Sigmoid colon (tissue), 7 donors: ENCODE measurements around the gene SIK3. TPM values are rescaled to one million over a fixed set of nuclear protein-coding genes. Genes with fewer than 3 reads are reported as not detected.

ENCODE experiments used
- DNase-seq: peaks from one replicate; pipeline ENCODE4 v3.0.0-alpha.2; 2019
- H3K27ac ChIP-seq, 4 donors: fragments of 200-600 bp; sonication (generic); one replicate each; pipeline ENCODE4 v1.5.1; 2016 to 2019; ENCODE audit warnings: mild to moderate bottlenecking in 1 of 4
- H3K27me3 ChIP-seq, 3 donors: fragments of 200-600 bp; sonication (generic); one replicate each; pipeline ENCODE4 v1.5.1; 2019; ENCODE audit warnings: mild to moderate bottlenecking in 1 of 3
- H3K36me3 ChIP-seq, 4 donors: fragments of 200-600 bp; sonication (generic); one replicate each; pipeline ENCODE4 v1.5.1; 2016 to 2019
- H3K4me1 ChIP-seq, 4 donors: fragments of 200-600 bp; sonication (generic); one replicate each; pipeline ENCODE4 v1.5.1; 2017 to 2019
- H3K4me3 ChIP-seq, 4 donors: fragments of 200-600 bp; sonication (generic); one replicate each; pipeline ENCODE4 v1.5.1; 2017 to 2019; ENCODE audit warnings: mild to moderate bottlenecking in 2 of 4, moderate library complexity in 1 of 4
- H3K9me3 ChIP-seq, 4 donors: fragments of 200-600 bp in 3 of 4; sonication (generic) in 3 of 4; one replicate each; pipeline versions ENCODE4 v1.5.1 to v1.6.1; 2013 to 2019
- EP300 ChIP-seq, 4 donors: sonication (generic); formaldehyde crosslinking; IDR thresholded peaks; one replicate each; pipeline ENCODE4 v1.6.1; 2017; ENCODE audit warnings: antibody characterized with exemption in 4 of 4
- POLR2A ChIP-seq, 2 donors: fragments of 450-650 bp; IDR thresholded peaks; one replicate each; pipeline ENCODE4 v1.6.1; 2016; ENCODE audit warnings: antibody characterized with exemption in 2 of 2, mild to moderate bottlenecking in 2 of 2, moderate library complexity in 2 of 2
- POLR2AphosphoS5 ChIP-seq, 4 donors: sonication (generic); formaldehyde crosslinking; IDR thresholded peaks; one replicate each; pipeline ENCODE4 v1.6.1; 2017; ENCODE audit warnings: antibody characterized with exemption in 4 of 4
- WGBS, 2 donors: extraction: QIAGEN DNeasy Blood & Tissue Kit; methylation state at CpG; one replicate each; pipeline ENCODE4 v1.1.7; 2013; 5-methylcytosine and 5-hydroxymethylcytosine counted together
- intact Hi-C: fragments of 100-400 bp; cut with DNase I; formaldehyde crosslinking; loops from one replicate; pipeline ENCODE4 v1.15.1; 2023
- polyA plus RNA-seq, 3 donors: library from polyadenylated mRNA; stranded (reverse); fragments of 200-250 nt; gene quantifications; one replicate each; pipeline ENCODE4 v1.2.3, GENCODE V29; 2013
- total RNA-seq, 4 donors: library from RNA; depleted of rRNA; stranded (reverse); fragments of >200 nt; gene quantifications; one replicate each; pipeline ENCODE4 v1.1.0, GENCODE V29; 2016
- TF ChIP-seq, protein P1 (sequence below), 4 experiments: fragments of 450-650 bp in 3 of 4; fragments of 200-600 bp in 1 of 4; IDR thresholded peaks; one replicate each; pipeline ENCODE4 v1.5.1; 2016 to 2019; ENCODE audit warnings: antibody characterized with exemption in 4 of 4, mild to moderate bottlenecking in 3 of 4, moderate library complexity in 2 of 4
- donor health status: healthy with polysubstance abuse.
- donor health status: Bipolar disorder and iron deficiency.
- donor health status: healthy.

SIK3 gene
- total and polyA plus RNA-seq, 7 donors, result 5.5 to 53.2 (median 35.3) TPM

DNA sequence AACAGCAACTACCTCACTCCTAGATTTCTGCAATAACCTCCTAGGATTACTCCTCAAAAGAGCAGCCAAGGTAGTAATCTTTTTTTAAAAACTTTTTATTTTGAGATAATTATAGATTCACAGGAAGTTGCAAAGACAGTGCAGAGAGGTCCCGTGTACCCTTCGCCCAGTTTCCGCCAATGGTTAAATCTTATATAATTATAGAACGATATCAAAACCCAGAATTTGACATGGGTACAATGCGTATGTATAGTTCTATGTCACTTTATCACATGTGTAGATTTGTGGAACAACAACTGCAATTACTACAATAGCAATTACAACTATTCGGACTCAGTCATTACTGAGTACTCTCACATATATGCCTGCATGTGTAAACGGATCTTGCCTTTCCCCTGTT is 166.0 kb downstream of the SIK3 start:
- peaks cover 0 to 50% (median 39%) of the 10 kb centered on the region in 4 donors for H3K4me1 ChIP-seq
- intact Hi-C loops, result no loop called here
- no peak for DNase-seq

DNA sequence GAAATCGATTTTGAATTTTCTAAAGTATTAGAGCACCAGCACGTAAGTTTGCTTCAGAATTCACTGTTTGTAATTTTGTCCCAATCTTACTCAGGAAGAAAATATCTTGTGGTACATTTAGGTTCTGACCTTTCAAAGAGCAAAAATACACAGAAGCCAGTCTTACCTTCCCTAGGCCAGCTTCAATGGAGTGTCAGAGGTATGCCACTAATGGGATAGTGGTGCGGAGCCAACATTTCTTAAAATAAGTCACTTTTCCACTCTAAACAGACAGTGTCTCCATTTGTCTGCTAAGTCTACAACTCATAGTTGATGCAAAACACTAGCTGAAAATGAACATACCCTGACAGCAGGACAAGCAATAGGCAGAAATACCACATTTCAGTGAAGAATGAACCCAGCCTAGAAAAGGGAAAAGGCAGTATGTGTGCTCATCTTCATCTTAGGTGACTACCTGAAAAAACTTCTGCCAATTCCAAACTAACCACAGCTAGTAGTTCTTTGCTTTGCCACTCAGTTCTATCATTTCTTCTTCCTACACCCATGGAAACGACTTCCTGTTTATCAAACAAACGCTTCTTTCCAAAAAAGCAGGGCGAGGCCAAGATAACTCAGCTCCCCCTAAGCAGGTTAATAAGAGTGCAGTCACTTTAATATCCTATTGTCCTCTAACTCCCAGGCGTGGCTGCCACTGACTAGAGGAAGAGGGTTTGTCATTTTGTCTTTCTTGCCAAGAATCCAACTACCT is 166.8 kb downstream of the SIK3 start:
- intact Hi-C loops, result no loop called here
- H3K4me3 ChIP-seq, result no peak overlapping the region
- H3K36me3 ChIP-seq, result peaks cover 0 to 9% (median 2%) of the 10 kb centered on the region in 4 donors
- no peaks in the 10 kb centered on the region for H3K27me3 ChIP-seq
- no peak for TF ChIP-seq EP300 (IDR thresholded peaks at IDR 0.05)
- TF ChIP-seq POLR2AphosphoS5 (IDR thresholded peaks at IDR 0.05), result peak in 1 of 4 donors; percentile 15
- H3K27ac ChIP-seq, result peak overlapping the region; percentile 66 to 77 (median 71)
- no peak for DNase-seq
- H3K9me3 ChIP-seq, result no peaks in the 10 kb centered on the region
- WGBS, 2 donors, result 44 to 49% methylated on average over 7 of the region's 7 CpGs
- peaks cover 0 to 50% (median 39%) of the 10 kb centered on the region in 4 donors for H3K4me1 ChIP-seq

More for the DNA sequence above, 166.0 kb downstream of the SIK3 start:
- Histone ChIP-seq H3K4me3 (no peak overlapping the region), H3K9me3 (no peaks in the 10 kb centered on the region), H3K36me3 (peaks cover 0 to 1% (median 0%) of the 10 kb centered on the region in 4 donors), H3K27ac (peak overlapping the region; percentile 66 to 77 (median 71)), H3K27me3 (no peaks in the 10 kb centered on the region)
- 66 to 89% methylated on average over 7 of the region's 7 CpGs for WGBS, 2 donors
- TF ChIP-seq POLR2A (IDR thresholded peaks at IDR 0.05) (no peak), POLR2AphosphoS5 (IDR thresholded peaks at IDR 0.05) (no peak), EP300 (IDR thresholded peaks at IDR 0.05) (no peak)
- TF ChIP-seq, protein P1, sequence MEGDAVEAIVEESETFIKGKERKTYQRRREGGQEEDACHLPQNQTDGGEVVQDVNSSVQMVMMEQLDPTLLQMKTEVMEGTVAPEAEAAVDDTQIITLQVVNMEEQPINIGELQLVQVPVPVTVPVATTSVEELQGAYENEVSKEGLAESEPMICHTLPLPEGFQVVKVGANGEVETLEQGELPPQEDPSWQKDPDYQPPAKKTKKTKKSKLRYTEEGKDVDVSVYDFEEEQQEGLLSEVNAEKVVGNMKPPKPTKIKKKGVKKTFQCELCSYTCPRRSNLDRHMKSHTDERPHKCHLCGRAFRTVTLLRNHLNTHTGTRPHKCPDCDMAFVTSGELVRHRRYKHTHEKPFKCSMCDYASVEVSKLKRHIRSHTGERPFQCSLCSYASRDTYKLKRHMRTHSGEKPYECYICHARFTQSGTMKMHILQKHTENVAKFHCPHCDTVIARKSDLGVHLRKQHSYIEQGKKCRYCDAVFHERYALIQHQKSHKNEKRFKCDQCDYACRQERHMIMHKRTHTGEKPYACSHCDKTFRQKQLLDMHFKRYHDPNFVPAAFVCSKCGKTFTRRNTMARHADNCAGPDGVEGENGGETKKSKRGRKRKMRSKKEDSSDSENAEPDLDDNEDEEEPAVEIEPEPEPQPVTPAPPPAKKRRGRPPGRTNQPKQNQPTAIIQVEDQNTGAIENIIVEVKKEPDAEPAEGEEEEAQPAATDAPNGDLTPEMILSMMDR (IDR thresholded peaks at IDR 0.05), result no peak

DNA sequence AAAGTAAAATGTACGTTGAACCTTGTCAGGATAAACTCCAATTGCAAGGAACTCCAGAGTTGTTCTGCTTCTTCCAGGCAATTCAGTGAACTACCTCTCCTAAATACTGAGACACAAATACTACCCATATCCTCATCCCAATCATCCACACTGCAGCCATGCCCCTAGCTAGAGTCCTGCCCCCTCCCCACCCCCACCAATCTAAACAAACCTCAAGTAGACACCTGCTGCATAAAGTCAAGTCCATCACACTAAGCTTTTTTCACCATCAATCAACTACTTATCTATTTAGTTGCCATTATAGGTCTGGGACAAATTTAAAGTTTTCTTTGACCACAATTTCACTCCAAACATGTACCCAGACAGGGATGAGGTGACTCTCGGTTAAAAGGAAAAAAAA is 167.6 kb downstream of the SIK3 start:
- no peak for TF ChIP-seq POLR2A (IDR thresholded peaks at IDR 0.05)
- TF ChIP-seq EP300 (IDR thresholded peaks at IDR 0.05), result no peak
- no peak for TF ChIP-seq POLR2AphosphoS5 (IDR thresholded peaks at IDR 0.05)
- TF ChIP-seq, protein P1 (IDR thresholded peaks at IDR 0.05), result no peak
- Histone ChIP-seq H3K9me3 (no peaks in the 10 kb centered on the region), H3K36me3 (peaks cover 0 to 17% (median 3%) of the 10 kb centered on the region in 4 donors), H3K27me3 (no peaks in the 10 kb centered on the region), H3K27ac (peak overlapping the region; percentile 66 to 77 (median 71)), H3K4me3 (peak overlapping the region in 3 of 4 donors; percentile 27 to 38 (median 35)), H3K4me1 (peaks cover 0 to 50% (median 39%) of the 10 kb centered on the region in 4 donors)
- WGBS, 2 donors, result 56 to 81% methylated on average over 2 of the region's 2 CpGs
- intact Hi-C loops, result no loop called here
- no peak for DNase-seq

DNA sequence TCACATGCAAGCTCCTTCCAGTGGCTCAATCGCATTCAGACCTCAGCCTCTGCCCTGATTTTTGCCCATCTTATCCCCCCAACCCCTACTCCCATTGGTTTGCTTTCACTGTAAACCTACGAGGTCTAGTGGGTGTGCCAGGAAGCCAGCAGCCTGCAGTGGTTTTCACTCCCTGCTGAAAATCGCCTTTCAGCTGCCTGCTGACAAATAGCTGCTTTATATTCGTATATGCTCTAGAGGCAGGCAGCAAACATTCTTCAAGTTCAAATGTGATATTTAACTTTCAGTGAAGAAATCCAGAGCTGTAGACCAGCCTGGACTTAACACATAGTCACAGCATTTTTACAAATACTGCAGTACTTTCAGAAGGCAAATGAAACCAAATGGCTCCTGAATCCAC is 168.1 kb downstream of the SIK3 start:
- Histone ChIP-seq H3K4me3 (peak overlapping the region in 3 of 4 donors; percentile 27 to 38 (median 35)), H3K27me3 (no peaks in the 10 kb centered on the region), H3K36me3 (peaks cover 0 to 21% (median 4%) of the 10 kb centered on the region in 4 donors), H3K9me3 (no peaks in the 10 kb centered on the region), H3K27ac (peak overlapping the region; percentile 66 to 77 (median 71)), H3K4me1 (peaks cover 0 to 50% (median 39%) of the 10 kb centered on the region in 4 donors)
- DNase-seq, result no peak
- 20 to 57% methylated on average over 4 of the region's 4 CpGs for WGBS, 2 donors
- TF ChIP-seq POLR2AphosphoS5 (IDR thresholded peaks at IDR 0.05), result no peak
- intact Hi-C loops, result no loop called here

DNA sequence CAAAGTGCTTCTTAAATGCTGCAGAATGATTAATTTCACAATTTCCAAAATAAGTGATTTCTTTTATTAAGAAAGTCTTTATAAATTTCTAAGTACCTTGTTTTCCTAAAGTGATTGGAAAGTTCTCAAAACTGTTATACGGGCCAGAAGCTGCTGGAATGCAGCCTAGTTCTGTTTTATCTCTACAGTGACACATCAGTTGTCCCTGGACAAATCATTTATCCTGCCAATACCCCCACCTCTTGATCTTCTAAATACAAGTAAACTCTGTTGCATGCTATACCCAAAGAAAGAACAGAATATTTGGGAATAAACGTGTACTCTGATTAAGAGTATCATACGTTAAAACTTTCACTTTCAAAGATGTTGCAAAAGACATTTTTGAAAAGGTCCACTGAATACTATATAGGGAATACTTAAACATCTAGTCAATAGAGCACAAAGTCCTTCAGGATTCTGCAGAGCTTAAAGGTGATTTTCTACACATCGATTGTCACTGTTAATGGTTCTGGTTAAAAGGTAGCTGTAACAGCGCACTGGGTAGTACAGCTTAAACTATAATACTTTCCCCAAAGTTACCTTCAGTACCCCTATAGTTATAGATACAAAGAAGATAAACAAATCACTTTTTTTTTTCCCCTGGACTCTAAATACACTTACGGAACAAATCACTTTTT is 168.7 kb downstream of the SIK3 start:
- Histone ChIP-seq H3K27me3 (no peaks in the 10 kb centered on the region), H3K4me1 (peaks cover 0 to 50% (median 39%) of the 10 kb centered on the region in 4 donors), H3K36me3 (peaks cover 0 to 27% (median 6%) of the 10 kb centered on the region in 4 donors), H3K9me3 (no peaks in the 10 kb centered on the region), H3K27ac (peak overlapping the region; percentile 66 to 77 (median 71)), H3K4me3 (peak overlapping the region in 3 of 4 donors; percentile 27 to 38 (median 35))
- 44 to 70% methylated on average over 6 of the region's 6 CpGs for WGBS, 2 donors
- DNase-seq, result no peak
- intact Hi-C loops, result no loop called here
- TF ChIP-seq EP300 (IDR thresholded peaks at IDR 0.05) (no peak), POLR2AphosphoS5 (IDR thresholded peaks at IDR 0.05) (peak in 3 of 4 donors; percentile 45 to 68 (median 62)), POLR2A (IDR thresholded peaks at IDR 0.05) (no peak)
- TF ChIP-seq, protein P1 (IDR thresholded peaks at IDR 0.05), result no peak
